OCI-LY3 (cell line): ENCODE data around the gene AVEN.

Source experiments
- EZH2phosphoT487 ChIP-seq: fragments of 200-600 bp; shearing (Covaris generic); IDR thresholded peaks from 2 replicates; pipeline ENCODE4 v1.6.1; 2018; ENCODE audit warnings: antibody characterized with exemption, mixed run types, low read depth
- TF ChIP-seq, protein P1 (sequence below): fragments of 200-600, 300-600 bp; sonication (generic); IDR thresholded peaks from 2 replicates; pipeline ENCODE4 v1.5.1; 2014; ENCODE audit warnings: antibody characterized with exemption, low read length, low read depth

DNA sequence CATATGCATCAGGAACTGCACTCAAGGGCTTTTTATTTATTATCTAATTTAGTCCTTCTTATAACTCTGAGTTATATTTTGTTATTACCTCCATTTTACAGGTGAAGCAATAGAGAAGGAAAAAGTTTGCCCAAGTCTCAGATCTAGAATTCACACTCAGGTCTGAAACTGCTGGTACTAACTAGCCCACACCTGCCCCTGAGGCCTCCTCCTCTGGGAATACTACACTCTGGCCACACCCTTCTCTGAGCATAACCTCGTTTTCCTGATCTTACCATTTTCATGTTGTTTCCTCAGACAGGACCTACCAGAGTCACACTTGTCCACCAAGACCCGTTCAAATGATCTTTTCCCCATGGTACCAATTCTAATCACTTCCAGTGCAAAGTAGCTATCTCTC, 164.8 kb downstream of the AVEN start:
- TF ChIP-seq, protein P1, sequence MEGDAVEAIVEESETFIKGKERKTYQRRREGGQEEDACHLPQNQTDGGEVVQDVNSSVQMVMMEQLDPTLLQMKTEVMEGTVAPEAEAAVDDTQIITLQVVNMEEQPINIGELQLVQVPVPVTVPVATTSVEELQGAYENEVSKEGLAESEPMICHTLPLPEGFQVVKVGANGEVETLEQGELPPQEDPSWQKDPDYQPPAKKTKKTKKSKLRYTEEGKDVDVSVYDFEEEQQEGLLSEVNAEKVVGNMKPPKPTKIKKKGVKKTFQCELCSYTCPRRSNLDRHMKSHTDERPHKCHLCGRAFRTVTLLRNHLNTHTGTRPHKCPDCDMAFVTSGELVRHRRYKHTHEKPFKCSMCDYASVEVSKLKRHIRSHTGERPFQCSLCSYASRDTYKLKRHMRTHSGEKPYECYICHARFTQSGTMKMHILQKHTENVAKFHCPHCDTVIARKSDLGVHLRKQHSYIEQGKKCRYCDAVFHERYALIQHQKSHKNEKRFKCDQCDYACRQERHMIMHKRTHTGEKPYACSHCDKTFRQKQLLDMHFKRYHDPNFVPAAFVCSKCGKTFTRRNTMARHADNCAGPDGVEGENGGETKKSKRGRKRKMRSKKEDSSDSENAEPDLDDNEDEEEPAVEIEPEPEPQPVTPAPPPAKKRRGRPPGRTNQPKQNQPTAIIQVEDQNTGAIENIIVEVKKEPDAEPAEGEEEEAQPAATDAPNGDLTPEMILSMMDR: no peak
- TF ChIP-seq EZH2phosphoT487: no peak
